ENCODE data around the gene UBXN11.
"Not testable (repeated sequence)": the region's sequence is repeated elsewhere in the genome, so short reads cannot be mapped to it uniquely, and the experiment has no call there.

The UBXN11 gene

GRCh38 chr1:26317146-26317545 lies 10.7 kb upstream of the UBXN11 start:
- TF ChIP-seq CTCF (IDR thresholded peaks at IDR 0.05; ENCODE audit: low read depth, low read length): no peak
- H3K27ac ChIP-seq: peak overlapping the region; percentile 55
- DNase-seq: no peak
- no peaks in the 10 kb centered on the region for H3K9me3 ChIP-seq (ENCODE audit: severe bottlenecking)
- H3K4me3 ChIP-seq (ENCODE audit: low read depth, low read length): no peak overlapping the region
- no peaks in the 10 kb centered on the region for H3K27me3 ChIP-seq (ENCODE audit: insufficient read depth, low read depth, severe bottlenecking)
- H3K36me3 ChIP-seq: peaks cover 2% of the 10 kb centered on the region; the same call in 1 of the 2 replicates

GRCh38 chr1:26315874-26316850 lies 9.7 kb upstream of the UBXN11 start:
- H3K36me3 ChIP-seq: no peaks in the 10 kb centered on the region; the same call in 1 of the 2 replicates
- no peaks in the 10 kb centered on the region for H3K9me3 ChIP-seq (ENCODE audit: severe bottlenecking)
- H3K27ac ChIP-seq: no peak overlapping the region
- no peaks in the 10 kb centered on the region for H3K27me3 ChIP-seq (ENCODE audit: insufficient read depth, low read depth, severe bottlenecking)
- no peak overlapping the region for H3K4me3 ChIP-seq (ENCODE audit: low read depth, low read length)
- DNase-seq: no peak
- no peak for TF ChIP-seq CTCF (IDR thresholded peaks at IDR 0.05; ENCODE audit: low read depth, low read length)

GRCh38 chr1:26314501-26314900 lies 8.1 kb upstream of the UBXN11 start:
- H3K36me3 ChIP-seq: no peaks in the 10 kb centered on the region
- no peak overlapping the region for H3K4me3 ChIP-seq (ENCODE audit: low read depth, low read length)
- no peak for DNase-seq
- H3K9me3 ChIP-seq (ENCODE audit: severe bottlenecking): no peaks in the 10 kb centered on the region
- H3K27ac ChIP-seq: no peak overlapping the region
- TF ChIP-seq CTCF (IDR thresholded peaks at IDR 0.05; ENCODE audit: low read depth, low read length): no peak
- H3K27me3 ChIP-seq (ENCODE audit: insufficient read depth, low read depth, severe bottlenecking): no peaks in the 10 kb centered on the region

- H3K27me3 ChIP-seq (ENCODE audit: insufficient read depth, low read depth, severe bottlenecking); H3K27ac ChIP-seq; H3K36me3 ChIP-seq; H3K4me3 ChIP-seq (ENCODE audit: low read depth, low read length); DNase-seq; H3K9me3 ChIP-seq (ENCODE audit: severe bottlenecking): not testable (repeated sequence)
These were observed 1.8 kb upstream of the UBXN11 start for GRCh38 chr1:26307966-26308899.

GRCh38 chr1:26307363-26307781 lies 936 bp upstream of the UBXN11 start:
- no peak for DNase-seq
- H3K27ac ChIP-seq: peak overlapping the region; percentile 84
- H3K4me3 ChIP-seq (ENCODE audit: low read depth, low read length): peak overlapping the region; percentile 99

More at GRCh38 chr1:26307363-26307781, 936 bp upstream of the UBXN11 start:
- Histone ChIP-seq H3K9me3 (ENCODE audit: severe bottlenecking) (no peaks in the 10 kb centered on the region), H3K27me3 (ENCODE audit: insufficient read depth, low read depth, severe bottlenecking) (no peaks in the 10 kb centered on the region), H3K36me3 (no peaks in the 10 kb centered on the region)
- no peak for TF ChIP-seq CTCF (IDR thresholded peaks at IDR 0.05; ENCODE audit: low read depth, low read length)

All from WERI-Rb-1 (cell line).